H1 (cell line): Measurements from ENCODE around the gene KIF13A. TPM values are rescaled to one million over a fixed set of nuclear protein-coding genes. Genes with fewer than 3 reads are reported as not detected.

Source experiments
- CTCF ChIA-PET: fragments of 300-600 bp; sonication (Branson Sonifier 250); formaldehyde crosslinking; loops from one replicate; lab custom pipeline; 2021; ENCODE audit not compliant: partially characterized antibody; lab: Charles Lee
- POLR2A ChIA-PET: fragments of 300-600 bp; sonication (Branson Sonifier 250); formaldehyde crosslinking; loops from one replicate; lab custom pipeline; 2021; ENCODE audit warnings: inconsistent platforms; ENCODE audit not compliant: partially characterized antibody; lab: Charles Lee
- DNase-seq, 2 experiments: peaks; one replicate each; pipeline versions ENCODE4 v3.0.0 to v3.0.0-alpha.2; 2010 to 2022; ENCODE audit warnings: low spot score in 2 of 2, low read depth in 1 of 2, mixed read lengths in 1 of 2
- FAIRE-seq: peaks from 2 replicates; lab custom pipeline; 2011; peaks lifted over from hg19 to GRCh38; lab: Jason Lieb, UNC
- H2AFZ ChIP-seq: 2 replicates; pipeline ENCODE4 v1.8.1; 2012; ENCODE audit warnings: low read length, inconsistent platforms
- H2AK5ac ChIP-seq: 2 replicates; pipeline ENCODE4 v1.6.1; 2013; ENCODE audit warnings: low read depth, low read length
- H2BK120ac ChIP-seq: replicated peaks from 2 replicates; pipeline ENCODE3; 2013; ENCODE audit warnings: low read depth, low read length, inconsistent platforms
- H2BK12ac ChIP-seq: 2 replicates; pipeline ENCODE4 v1.6.1; 2013; ENCODE audit warnings: low read depth, low read length
- H2BK15ac ChIP-seq: 2 replicates; pipeline ENCODE4 v1.6.1; 2013; ENCODE audit warnings: low read length
- H2BK20ac ChIP-seq: 2 replicates; pipeline ENCODE4 v1.6.1; 2013; ENCODE audit warnings: low read length
- H2BK5ac ChIP-seq: 2 replicates; pipeline ENCODE4 v1.6.1; 2013; ENCODE audit warnings: low read depth, low read length
- H3K14ac ChIP-seq: 2 replicates; pipeline ENCODE4 v1.6.1; 2013; ENCODE audit warnings: inconsistent platforms; ENCODE audit not compliant: insufficient read length
- H3K18ac ChIP-seq: 2 replicates; pipeline ENCODE4 v1.6.1; 2013; ENCODE audit warnings: low read length; ENCODE audit errors: extremely low read depth
- H3K23ac ChIP-seq: 2 replicates; pipeline ENCODE4 v1.6.1; 2013; ENCODE audit warnings: inconsistent platforms; ENCODE audit not compliant: insufficient read length
- H3K23me2 ChIP-seq: 2 replicates; pipeline ENCODE4 v1.6.1; 2013; ENCODE audit warnings: low read depth, low read length
- H3K27ac ChIP-seq: 2 replicates; pipeline ENCODE4 v1.6.1; 2011; ENCODE audit warnings: low read depth, low read length, inconsistent platforms
- H3K27me3 ChIP-seq, 4 experiments: replicated peaks in 1 of 4; 1 replicate in 1 of 4; 2 replicates in 3 of 4; pipeline versions ENCODE4 v1.6.1 to v1.8.1; 2011 to 2013; ENCODE audit warnings: low read length in 3 of 4, mild to moderate bottlenecking in 3 of 4, inconsistent platforms in 2 of 4, mixed read lengths in 2 of 4, moderate library complexity in 1 of 4; ENCODE audit not compliant: control insufficient read depth in 3 of 4, insufficient read depth in 3 of 4; ENCODE audit errors: extremely low read depth in 1 of 4
- H3K36me3 ChIP-seq, 4 experiments: 2 replicates each; pipeline versions ENCODE4 v1.6.1 to v1.8.1; 2011 to 2013; ENCODE audit warnings: mild to moderate bottlenecking in 4 of 4, low read length in 3 of 4, moderate library complexity in 2 of 4, control low read depth in 1 of 4, inconsistent platforms in 1 of 4; ENCODE audit not compliant: insufficient read depth in 4 of 4, control insufficient read depth in 2 of 4
- H3K4ac ChIP-seq: replicated peaks from 2 replicates; pipeline ENCODE3; 2013; ENCODE audit warnings: low read length, low read depth, mixed read lengths, inconsistent platforms; ENCODE audit not compliant: insufficient read length
- H3K4me1 ChIP-seq, 4 experiments: replicated peaks in 1 of 4; 1 replicate in 1 of 4; 2 replicates in 3 of 4; pipeline versions ENCODE4 v1.6.1 to v1.8.1; 2011 to 2013; ENCODE audit warnings: low read length in 3 of 4, inconsistent platforms in 2 of 4, mixed read lengths in 1 of 4; ENCODE audit not compliant: insufficient read depth in 4 of 4, control insufficient read depth in 3 of 4
- H3K4me2 ChIP-seq, 2 experiments: 2 replicates each; pipeline versions ENCODE4 v1.6.1 to v1.8.1; 2011 to 2013; ENCODE audit warnings: low read depth in 2 of 2, low read length in 2 of 2, control low read depth in 1 of 2, inconsistent platforms in 1 of 2, mild to moderate bottlenecking in 1 of 2; ENCODE audit not compliant: insufficient read depth in 1 of 2
- H3K4me3 ChIP-seq, 4 experiments: fragments of 200-600, 300-600 bp in 1 of 4; sonication (generic), shearing (Covaris generic), sonication (Bioruptor Twin) in 1 of 4; 2 replicates each; pipeline versions ENCODE4 v1.5.1 to v1.8.1; 2011 to 2016; ENCODE audit warnings: low read length in 4 of 4, low read depth in 3 of 4, control low read depth in 2 of 4, inconsistent platforms in 2 of 4, mild to moderate bottlenecking in 2 of 4, mixed read lengths in 1 of 4, moderate library complexity in 1 of 4; ENCODE audit not compliant: insufficient read depth in 2 of 4; ENCODE audit errors: extremely low read depth in 1 of 4
- H3K56ac ChIP-seq: replicated peaks from 2 replicates; pipeline ENCODE3; 2013; ENCODE audit warnings: low read depth, mild to moderate bottlenecking, mixed read lengths, low read length, inconsistent platforms; ENCODE audit not compliant: insufficient read length
- H3K79me1 ChIP-seq: 2 replicates; pipeline ENCODE4 v1.6.1; 2013; ENCODE audit warnings: low read depth, low read length, control low read depth
- H3K79me2 ChIP-seq, 2 experiments: 2 replicates each; pipeline versions ENCODE4 v1.6.1 to v1.8.1; 2012 to 2013; ENCODE audit warnings: low read length in 2 of 2, mild to moderate bottlenecking in 2 of 2, inconsistent platforms in 1 of 2; ENCODE audit not compliant: insufficient read depth in 2 of 2, control insufficient read depth in 1 of 2
- H3K9ac ChIP-seq, 4 experiments: replicated peaks in 1 of 4; 1 replicate in 1 of 4; 2 replicates in 3 of 4; pipeline versions ENCODE4 v1.6.1 to v1.8.1; 2011 to 2013; ENCODE audit warnings: low read depth in 3 of 4, low read length in 3 of 4, control low read depth in 2 of 4, mild to moderate bottlenecking in 2 of 4, moderate library complexity in 2 of 4, inconsistent platforms in 1 of 4; ENCODE audit errors: extremely low read depth in 1 of 4
- H3K9me3 ChIP-seq, 2 experiments: 2 replicates each; pipeline versions ENCODE4 v1.6.1 to v1.8.1; 2012 to 2013; ENCODE audit warnings: mild to moderate bottlenecking in 2 of 2, moderate library complexity in 2 of 2, control low read depth in 1 of 2, inconsistent platforms in 1 of 2, low read depth in 1 of 2, low read length in 1 of 2, mixed read lengths in 1 of 2; ENCODE audit not compliant: insufficient read depth in 2 of 2
- H4K20me1 ChIP-seq, 2 experiments: replicated peaks in 1 of 2; 2 replicates each; pipeline versions ENCODE3 to v1.8.1; 2011 to 2013; ENCODE audit warnings: inconsistent platforms in 2 of 2, low read length in 2 of 2, mild to moderate bottlenecking in 1 of 2; ENCODE audit not compliant: insufficient read depth in 2 of 2, control insufficient read depth in 1 of 2
- H4K5ac ChIP-seq: 2 replicates; pipeline ENCODE4 v1.6.1; 2013; ENCODE audit warnings: low read length, low read depth, mixed read lengths, inconsistent platforms; ENCODE audit not compliant: insufficient read length
- H4K8ac ChIP-seq: 2 replicates; pipeline ENCODE4 v1.8.0; 2013; ENCODE audit warnings: mild to moderate bottlenecking, moderate library complexity, low read length, inconsistent platforms; ENCODE audit not compliant: insufficient read depth; ENCODE audit errors: extremely low read depth
- H4K91ac ChIP-seq: replicated peaks from 2 replicates; pipeline ENCODE3; 2013; ENCODE audit warnings: low read length, mixed read lengths, inconsistent platforms; ENCODE audit not compliant: insufficient read length
- ASH2L ChIP-seq: fragments of 200-600, 300-600 bp; sonication (generic); IDR thresholded peaks from one replicate; pipeline ENCODE4 v1.7.1; 2017; ENCODE audit warnings: low read length
- CBX5 ChIP-seq: fragments of 300-800, 300-1000 bp; sonication (generic); IDR thresholded peaks from 2 replicates; pipeline ENCODE4 v1.7.1; 2016; ENCODE audit warnings: antibody characterized with exemption, low read length, low read depth
- CHD1 ChIP-seq: IDR thresholded peaks from 2 replicates; pipeline ENCODE4 v1.6.1; 2012; ENCODE audit warnings: low read depth, low read length, improper control_type of control experiment
- CTCF ChIP-seq, 3 experiments: IDR thresholded peaks; 1 replicate in 2 of 3; 2 replicates in 1 of 3; pipeline versions ENCODE4 v1.5.1 to v1.6.1; 2011; ENCODE audit warnings: low read length in 3 of 3, mild to moderate bottlenecking in 3 of 3, inconsistent platforms in 2 of 3, low read depth in 1 of 3, moderate library complexity in 1 of 3; ENCODE audit not compliant: insufficient read depth in 1 of 3; ENCODE audit errors: control extremely low read depth in 1 of 3
- KDM1A ChIP-seq: fragments of 200-600, 300-600 bp; sonication (generic); IDR thresholded peaks from 2 replicates; pipeline ENCODE4 v1.7.1; 2016; ENCODE audit warnings: mild to moderate bottlenecking, low read length, borderline replicate concordance
- NRF1 ChIP-seq: IDR thresholded peaks from 2 replicates; pipeline ENCODE4 v1.6.1; 2011; ENCODE audit warnings: mild to moderate bottlenecking, low read depth, low read length, improper control_type of control experiment
- RAD21 ChIP-seq, 2 experiments: IDR thresholded peaks in 1 of 2; conservative IDR thresholded peaks in 1 of 2; 2 replicates each; pipeline ENCODE4 v1.6.1; 2011; ENCODE audit warnings: low read depth in 2 of 2, low read length in 2 of 2, improper control_type of control experiment in 1 of 2, inconsistent platforms in 1 of 2, mild to moderate bottlenecking in 1 of 2, moderate library complexity in 1 of 2
- RFX5 ChIP-seq: IDR thresholded peaks from 2 replicates; pipeline ENCODE4 v1.6.1; 2011; ENCODE audit warnings: low read depth, low read length, improper control_type of control experiment, borderline replicate concordance
- SP1 ChIP-seq: IDR thresholded peaks from 2 replicates; pipeline ENCODE4 v1.6.1; 2011; ENCODE audit warnings: low read depth, low read length
- SUZ12 ChIP-seq: fragments of 200-600 bp; sonication (generic); IDR thresholded peaks from 2 replicates; pipeline ENCODE4 v1.6.1; 2012; ENCODE audit warnings: mild to moderate bottlenecking, inconsistent platforms, low read length, moderate library complexity, mixed read lengths
- TAF7 ChIP-seq: optimal IDR thresholded peaks from 2 replicates; pipeline ENCODE3; 2011; ENCODE audit warnings: low read depth, mild to moderate bottlenecking, inconsistent platforms, low read length, moderate library complexity, borderline replicate concordance
- TBP ChIP-seq: IDR thresholded peaks from 2 replicates; pipeline ENCODE4 v1.6.1; 2011; ENCODE audit warnings: low read depth, low read length, improper control_type of control experiment
- WGBS, 2 experiments: shearing (Covaris generic) in 1 of 2; methylation state at CpG; one replicate each; pipeline versions ENCODE4 v1.1.6 to v1.1.7; 2013 to 2015; ENCODE audit warnings: low lambda C conversion rate in 2 of 2, mixed read lengths in 2 of 2, inconsistent platforms in 1 of 2, low coverage in 1 of 2, missing lambda C conversion rate in 1 of 2; ENCODE audit not compliant: insufficient replicate concordance in 2 of 2, insufficient coverage in 1 of 2, insufficient read length in 1 of 2; ENCODE audit errors: extremely low coverage in 1 of 2, missing lambda C conversion rate in 1 of 2; 5-methylcytosine and 5-hydroxymethylcytosine counted together
- polyA plus RNA-seq, 7 experiments: library from polyadenylated mRNA; depleted of rRNA in 3 of 7; stranded (reverse) in 5 of 7; unstranded in 2 of 7; fragments of >200 nt in 5 of 7; fragments of 200-250 nt in 2 of 7; gene quantifications; 1 replicate in 5 of 7; 2 replicates in 1 of 7; 4 replicates in 1 of 7; pipeline versions ENCODE4 v1.2.1 to v1.2.3, GENCODE V29; 2011 to 2013; ENCODE audit warnings: missing spikeins in 2 of 7, mixed read lengths in 2 of 7
- total RNA-seq: library from RNA; stranded (reverse); fragmentation: NEBNext Ultra II Directional; extraction: Animal tissue kit (Norgen Biotek cat#: 25700); gene quantifications from 2 replicates; pipeline ENCODE4 v1.2.1, GENCODE V29; 2021

Gene KIF13A
- total and polyA plus RNA-seq, 2 of the 8 experiments (the other 6 are each of a cell fraction or from before 2014, with no cell fraction given), result 14.7 to 40.8 TPM

GRCh38 chr6:17771609-17772008 is 215.8 kb downstream of the KIF13A start:
- Histone ChIP-seq H4K20me1 (peaks cover 0 to 1% of the 10 kb centered on the region in 2 experiments), H4K8ac (no peak overlapping the region), H3K4ac (no peak overlapping the region), H4K91ac (no peak overlapping the region), H3K4me1 (no peaks in the 10 kb centered on the region), H2BK12ac (no peak overlapping the region), H4K5ac (no peak overlapping the region), H3K4me3 (no peak overlapping the region), H3K4me2 (no peak overlapping the region), H2AFZ (no peak overlapping the region), H3K9me3 (no peaks in the 10 kb centered on the region), H2BK20ac (no peak overlapping the region), H3K23ac (no peak overlapping the region), H2BK5ac (no peak overlapping the region), H2BK15ac (no peak overlapping the region), H2AK5ac (no peak overlapping the region), H3K27me3 (peaks cover 0 to 1% (median 0%) of the 10 kb centered on the region in 4 experiments; a peak in 1 of 7 replicates), H3K79me2 (no peaks in the 10 kb centered on the region), H2BK120ac (no peak overlapping the region), H3K23me2 (no peaks in the 10 kb centered on the region), H3K14ac (no peak overlapping the region), H3K27ac (no peak overlapping the region), H3K36me3 (peaks cover 3 to 44% (median 33%) of the 10 kb centered on the region in 4 experiments; a peak in 7 of 8 replicates), H3K18ac (no peak overlapping the region), H3K9ac (no peak overlapping the region), H3K79me1 (no peaks in the 10 kb centered on the region), H3K56ac (no peak overlapping the region)
- FAIRE-seq (no peak), DNase-seq (no peak)
- WGBS, 2 experiments, result 95% methylated on average over 3 of the region's 3 CpGs; no CpG with 5 or more reads in 1 of the 2 experiments
- ChIA-PET CTCF (no interaction called here), POLR2A (no interaction called here)
- no peak for TF ChIP-seq RAD21 (IDR thresholded peaks at IDR 0.05 in 1 of 2, conservative IDR thresholded peaks at IDR 0.05 in 1 of 2; ENCODE audit: low read depth in 2 of 2, low read length in 2 of 2)
- TF ChIP-seq CHD1, result no peak
- no peak for TF ChIP-seq TAF7
- no peak for TF ChIP-seq RFX5
- TF ChIP-seq TBP, result no peak
- no peak for TF ChIP-seq CBX5
- TF ChIP-seq NRF1, result no peak
- TF ChIP-seq CTCF (IDR thresholded peaks at IDR 0.05; ENCODE audit: control extremely low read depth in 1 of 3, insufficient read depth in 1 of 3, low read depth in 1 of 3, low read length in 3 of 3), result no peak
- no peak for TF ChIP-seq SP1
- TF ChIP-seq SUZ12, result no peak
- TF ChIP-seq KDM1A, result no peak
- TF ChIP-seq ASH2L, result no peak
